NCI-H2196 (cell line): ENCODE results near the gene ITGAE.
"Not testable (repeated sequence)": the region's sequence is repeated elsewhere in the genome, so short reads cannot be mapped to it uniquely, and the experiment has no call there.

Source experiments
- DNase-seq: peaks from one replicate; lab custom pipeline; 2025; ENCODE audit not compliant: unreplicated experiment; lab: John Stamatoyannopoulos, UW

The ITGAE gene

GRCh38 chr17:3796110-3796821 is 4.7 kb downstream of the ITGAE start:
- DNase-seq = no peak

GRCh38 chr17:3795390-3796102 is 5.4 kb downstream of the ITGAE start:
- no peak for DNase-seq

- no peak for DNase-seq
These were observed 6.2 kb downstream of the ITGAE start for GRCh38 chr17:3794557-3795389.

- not testable (repeated sequence) for DNase-seq
These were observed 6.8 kb downstream of the ITGAE start for GRCh38 chr17:3794152-3794551.

- DNase-seq = not testable (repeated sequence)
These were observed 7.7 kb downstream of the ITGAE start for GRCh38 chr17:3793258-3793657.

- DNase-seq = no peak
These were observed 8.5 kb downstream of the ITGAE start for GRCh38 chr17:3792481-3792880.

- DNase-seq = no peak
These were observed 12.8 kb downstream of the ITGAE start for GRCh38 chr17:3788200-3788599.

GRCh38 chr17:3785323-3785722 is 15.7 kb downstream of the ITGAE start:
- DNase-seq = not testable (repeated sequence)

GRCh38 chr17:3782751-3783150 is 18.2 kb downstream of the ITGAE start:
- no peak for DNase-seq

- DNase-seq = no peak
These were observed 20.0 kb downstream of the ITGAE start for GRCh38 chr17:3780986-3781385.

- DNase-seq = no peak
These were observed 23.4 kb downstream of the ITGAE start for GRCh38 chr17:3777366-3778120.

GRCh38 chr17:3773966-3774365 is 27.0 kb downstream of the ITGAE start:
- DNase-seq = no peak

- DNase-seq = no peak
These were observed 27.5 kb downstream of the ITGAE start for GRCh38 chr17:3773511-3773910.

GRCh38 chr17:3772764-3773163 is 28.2 kb downstream of the ITGAE start:
- DNase-seq = no peak

- DNase-seq = no peak
These were observed 29.8 kb downstream of the ITGAE start for GRCh38 chr17:3771140-3771539.

GRCh38 chr17:3770466-3770865 is 30.5 kb downstream of the ITGAE start:
- DNase-seq = no peak

- no peak for DNase-seq
These were observed 32.2 kb downstream of the ITGAE start for GRCh38 chr17:3768769-3769168.

- DNase-seq = no peak
These were observed 32.6 kb downstream of the ITGAE start for GRCh38 chr17:3768341-3768740.

GRCh38 chr17:3766779-3767178 is 34.2 kb downstream of the ITGAE start:
- no peak for DNase-seq

- no peak for DNase-seq
These were observed 35.0 kb downstream of the ITGAE start for GRCh38 chr17:3765981-3766380.

- no peak for DNase-seq
These were observed 37.2 kb downstream of the ITGAE start for GRCh38 chr17:3763777-3764170.
